ENCODE measurements around the gene JAK3. TPM values are rescaled to one million over a fixed set of nuclear protein-coding genes. Genes with fewer than 3 reads are reported as not detected.
"Not testable (repeated sequence)": the region's sequence is repeated elsewhere in the genome, so short reads cannot be mapped to it uniquely, and the experiment has no call there.

Gene JAK3
- total RNA-seq, 1 experiment from 2014 or later: not detected

GRCh38 chr19:17787274-17787913 lies 60.4 kb downstream of the JAK3 start:
- intact Hi-C loops (cut with micrococcal nuclease; ENCODE audit: unreplicated experiment): no loop called here
- no peak overlapping the region for H3K4me3 Mint-ChIP-seq (ENCODE audit: low read depth, unreplicated experiment)
- no peaks in the 10 kb centered on the region for H3K27me3 Mint-ChIP-seq (ENCODE audit: unreplicated experiment)
- BruUV-seq (replicated peaks): no TSS peak
- peaks cover 29% of the 10 kb centered on the region for H3K4me1 Mint-ChIP-seq (ENCODE audit: low read depth, unreplicated experiment)
- no peak for TF ChIP-seq CTCF (IDR thresholded peaks at IDR 0.05; ENCODE audit: unreplicated experiment)
- no peak overlapping the region for H3K27ac Mint-ChIP-seq (ENCODE audit: unreplicated experiment)
- H3K36me3 Mint-ChIP-seq (ENCODE audit: insufficient read depth, unreplicated experiment): peaks cover 10% of the 10 kb centered on the region
- no peak for DNase-seq
- H3K9me3 Mint-ChIP-seq (ENCODE audit: low read depth, unreplicated experiment): no peaks in the 10 kb centered on the region
- CTCF ChIA-PET: no interaction called here

- H3K36me3 Mint-ChIP-seq (ENCODE audit: insufficient read depth, unreplicated experiment): peaks cover 9% of the 10 kb centered on the region
- no peak overlapping the region for H3K27ac Mint-ChIP-seq (ENCODE audit: unreplicated experiment)
- peak; percentile 67 for DNase-seq
- H3K4me3 Mint-ChIP-seq (ENCODE audit: low read depth, unreplicated experiment): no peak overlapping the region
- CTCF ChIA-PET: interaction anchor here (0.5 kb wide), 2 partner anchors 19 to 386 kb away, joined by 3 read pairs; no protein-coding TSS in a partner anchor
- peak; percentile 57 for TF ChIP-seq CTCF (IDR thresholded peaks at IDR 0.05; ENCODE audit: unreplicated experiment)
- no TSS peak for BruUV-seq (replicated peaks)
- H3K27me3 Mint-ChIP-seq (ENCODE audit: unreplicated experiment): no peaks in the 10 kb centered on the region
- peaks cover 11% of the 10 kb centered on the region for H3K4me1 Mint-ChIP-seq (ENCODE audit: low read depth, unreplicated experiment)
- no peaks in the 10 kb centered on the region for H3K9me3 Mint-ChIP-seq (ENCODE audit: low read depth, unreplicated experiment)
- intact Hi-C loops (cut with micrococcal nuclease; ENCODE audit: unreplicated experiment): no loop called here
Measured at GRCh38 chr19:17784201-17785008, 63.4 kb downstream of the JAK3 start.

- intact Hi-C loops (cut with micrococcal nuclease; ENCODE audit: unreplicated experiment); BruUV-seq (replicated peaks); H3K27me3 Mint-ChIP-seq (ENCODE audit: unreplicated experiment); H3K27ac Mint-ChIP-seq (ENCODE audit: unreplicated experiment); H3K36me3 Mint-ChIP-seq (ENCODE audit: insufficient read depth, unreplicated experiment); H3K4me3 Mint-ChIP-seq (ENCODE audit: low read depth, unreplicated experiment); DNase-seq; H3K9me3 Mint-ChIP-seq (ENCODE audit: low read depth, unreplicated experiment): not testable (repeated sequence)
- CTCF ChIA-PET: interaction anchor here (0.7 kb wide), 1 partner anchor 115 kb away, joined by 3 read pairs; no protein-coding TSS in a partner anchor
- H3K4me1 Mint-ChIP-seq (ENCODE audit: low read depth, unreplicated experiment): peaks cover 11% of the 10 kb centered on the region
Measured at GRCh38 chr19:17783721-17784120, 64.1 kb downstream of the JAK3 start.

GRCh38 chr19:17780781-17781180 lies 67.0 kb downstream of the JAK3 start:
- CTCF ChIA-PET: no interaction called here
- no peak for DNase-seq
- no peak for TF ChIP-seq CTCF (IDR thresholded peaks at IDR 0.05; ENCODE audit: unreplicated experiment)
- intact Hi-C loops (cut with micrococcal nuclease; ENCODE audit: unreplicated experiment): no loop called here
- Mint-ChIP-seq H3K27ac (ENCODE audit: unreplicated experiment) (no peak overlapping the region), H3K4me3 (ENCODE audit: low read depth, unreplicated experiment) (no peak overlapping the region), H3K27me3 (ENCODE audit: unreplicated experiment) (peaks cover under 1% of the 10 kb centered on the region), H3K4me1 (ENCODE audit: low read depth, unreplicated experiment) (peaks cover 9% of the 10 kb centered on the region), H3K36me3 (ENCODE audit: insufficient read depth, unreplicated experiment) (peaks cover 4% of the 10 kb centered on the region), H3K9me3 (ENCODE audit: low read depth, unreplicated experiment) (no peaks in the 10 kb centered on the region)
- BruUV-seq (replicated peaks): no TSS peak
